Astrocyte of the spinal cord (primary cell): ENCODE measurements around the gene FN1.
A peak's percentile ranks its signal among the peaks of the same experiment; 100 is the strongest.

ENCODE experiments used
- DNase-seq: peaks from one replicate; pipeline ENCODE4 v3.0.0; 2011; ENCODE audit warnings: low read depth, low spot score
- H3K4me3 ChIP-seq: 2 replicates; pipeline ENCODE4 v1.5.1; 2011; ENCODE audit warnings: low read depth, mild to moderate bottlenecking, low read length, moderate library complexity
- in situ Hi-C: cut with HindIII; loops from 2 replicates; pipeline ENCODE4 v1.10.0; 2017; ENCODE audit warnings: low sequenced_read_pairs
- TF ChIP-seq, protein P1 (sequence below): IDR thresholded peaks from 2 replicates; pipeline ENCODE4 v1.5.1; 2012; ENCODE audit warnings: low read depth, mild to moderate bottlenecking, low read length, inconsistent platforms

FN1 gene

GRCh38 chr2:215358312-215358845 lies 77.5 kb downstream of the FN1 start:
- H3K4me3 ChIP-seq = no peak overlapping the region
- in situ Hi-C loops = no loop called here
- TF ChIP-seq, protein P1, sequence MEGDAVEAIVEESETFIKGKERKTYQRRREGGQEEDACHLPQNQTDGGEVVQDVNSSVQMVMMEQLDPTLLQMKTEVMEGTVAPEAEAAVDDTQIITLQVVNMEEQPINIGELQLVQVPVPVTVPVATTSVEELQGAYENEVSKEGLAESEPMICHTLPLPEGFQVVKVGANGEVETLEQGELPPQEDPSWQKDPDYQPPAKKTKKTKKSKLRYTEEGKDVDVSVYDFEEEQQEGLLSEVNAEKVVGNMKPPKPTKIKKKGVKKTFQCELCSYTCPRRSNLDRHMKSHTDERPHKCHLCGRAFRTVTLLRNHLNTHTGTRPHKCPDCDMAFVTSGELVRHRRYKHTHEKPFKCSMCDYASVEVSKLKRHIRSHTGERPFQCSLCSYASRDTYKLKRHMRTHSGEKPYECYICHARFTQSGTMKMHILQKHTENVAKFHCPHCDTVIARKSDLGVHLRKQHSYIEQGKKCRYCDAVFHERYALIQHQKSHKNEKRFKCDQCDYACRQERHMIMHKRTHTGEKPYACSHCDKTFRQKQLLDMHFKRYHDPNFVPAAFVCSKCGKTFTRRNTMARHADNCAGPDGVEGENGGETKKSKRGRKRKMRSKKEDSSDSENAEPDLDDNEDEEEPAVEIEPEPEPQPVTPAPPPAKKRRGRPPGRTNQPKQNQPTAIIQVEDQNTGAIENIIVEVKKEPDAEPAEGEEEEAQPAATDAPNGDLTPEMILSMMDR = no peak
- peak; percentile 54 for DNase-seq

- TF ChIP-seq, protein P1 = no peak
Observed at GRCh38 chr2:215357660-215358059, 78.2 kb downstream of the FN1 start.

DNA sequence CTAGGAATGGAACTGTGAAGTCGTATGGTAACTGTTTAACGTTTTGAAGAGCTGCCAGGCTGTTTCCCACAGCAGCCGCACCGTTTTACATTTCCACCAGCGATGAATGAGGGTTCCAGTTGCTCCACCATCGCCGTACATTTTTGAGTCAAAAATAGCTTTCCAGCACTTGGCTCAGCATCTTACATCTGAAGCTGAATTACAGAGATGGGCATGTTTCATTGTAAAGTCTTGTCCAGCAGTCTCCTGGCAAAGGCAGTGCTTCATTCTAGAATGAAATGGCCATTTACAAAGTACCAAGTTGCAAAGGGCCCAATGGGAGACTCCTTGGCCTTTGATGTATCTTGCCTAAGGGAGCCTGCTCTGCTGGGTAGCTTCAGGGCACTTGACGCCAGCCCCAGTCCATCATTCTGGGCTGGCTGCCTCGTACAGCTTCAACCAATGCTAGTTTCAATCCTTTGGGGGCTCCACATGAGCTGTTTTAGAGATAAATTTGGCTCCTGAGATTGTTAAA lies 78.9 kb downstream of the FN1 start:
- peak; percentile 74 for DNase-seq
- in situ Hi-C loops = no loop called here
- H3K4me3 ChIP-seq = no peak overlapping the region
- TF ChIP-seq, protein P1 = no peak

More at GRCh38 chr2:215357660-215358059, 78.2 kb downstream of the FN1 start:
- peak; percentile 68 for DNase-seq
- in situ Hi-C loops = no loop called here
- H3K4me3 ChIP-seq = no peak overlapping the region

DNA sequence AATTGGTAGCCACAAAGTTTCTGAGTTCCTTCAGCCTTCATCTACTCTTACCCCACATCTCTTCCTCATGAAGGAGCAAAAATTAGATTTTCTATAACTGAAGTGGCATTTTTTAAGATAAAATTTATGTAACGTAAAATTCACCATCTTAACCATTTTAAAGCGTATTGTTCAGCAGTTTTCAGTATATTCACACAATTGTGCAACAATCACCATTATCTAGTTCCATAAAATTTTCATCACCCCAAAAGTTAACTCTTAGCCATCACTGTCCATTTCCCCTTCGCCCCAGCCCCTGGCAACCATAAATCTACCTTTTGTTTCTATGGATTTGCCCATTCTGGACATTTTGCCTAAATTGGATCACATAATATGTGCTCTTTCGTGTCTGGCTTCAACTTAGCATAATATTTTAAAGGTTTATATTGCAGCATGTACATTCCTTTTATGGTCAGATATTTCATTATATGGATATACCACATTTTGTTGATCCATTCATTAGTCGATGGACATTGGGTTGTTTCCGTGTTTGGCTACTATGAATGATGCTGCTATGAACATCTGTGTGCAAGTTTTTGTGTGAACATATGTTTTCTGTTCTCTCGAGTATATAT lies 79.4 kb downstream of the FN1 start:
- in situ Hi-C loops = no loop called here
- peak; percentile 70 for DNase-seq

GRCh38 chr2:215355801-215356200 lies 80.1 kb downstream of the FN1 start:
- in situ Hi-C loops = no loop called here
- TF ChIP-seq, protein P1 = no peak
- peak; percentile 68 for DNase-seq
- H3K4me3 ChIP-seq = no peak overlapping the region

More for the DNA sequence above, 79.4 kb downstream of the FN1 start:
- TF ChIP-seq, protein P1 = no peak
- no peak overlapping the region for H3K4me3 ChIP-seq

DNA sequence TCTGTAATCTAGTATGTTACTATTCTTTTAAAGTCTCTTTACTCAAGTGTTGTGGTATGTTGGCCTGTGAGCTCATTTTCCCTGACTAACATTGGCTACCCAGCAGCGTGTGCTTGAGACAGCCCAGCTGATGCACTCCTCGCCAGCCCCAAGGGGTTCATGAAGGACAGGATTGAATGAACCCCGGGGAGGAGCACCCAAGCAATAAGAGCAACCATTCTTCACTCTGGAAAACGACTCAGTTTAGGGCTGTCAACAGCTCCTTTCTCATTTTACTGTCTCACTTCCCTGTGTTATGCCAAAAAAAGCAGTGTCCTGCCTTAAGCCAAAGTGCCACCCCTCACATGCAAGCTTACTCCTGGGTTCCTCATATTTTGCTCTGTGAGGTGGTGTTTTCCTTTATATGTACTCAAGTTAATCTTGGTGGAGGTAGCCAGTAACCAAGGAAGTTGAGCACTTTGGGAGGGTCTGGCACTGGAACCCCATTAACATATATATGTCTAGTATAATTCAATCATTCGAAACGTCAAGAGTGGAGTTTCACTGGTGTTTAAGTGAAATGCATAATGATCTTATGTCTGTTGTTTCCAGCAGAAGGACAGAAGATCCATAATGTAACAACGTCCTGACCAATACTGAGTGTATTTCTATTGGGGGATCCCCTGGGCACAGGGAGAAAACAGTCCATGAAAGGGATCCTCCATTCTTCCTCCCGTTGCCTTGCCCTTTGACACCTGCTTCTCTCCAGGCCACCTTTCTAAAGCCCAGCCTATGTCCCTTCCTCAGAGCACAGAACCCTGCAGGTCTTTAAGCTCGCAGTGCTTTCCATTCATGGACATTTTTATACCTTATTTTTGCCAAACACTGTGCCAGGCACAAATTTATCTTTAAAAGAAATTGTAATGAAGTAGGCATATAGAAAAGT lies 80.8 kb downstream of the FN1 start:
- no peak overlapping the region for H3K4me3 ChIP-seq
- TF ChIP-seq, protein P1 = no peak
- in situ Hi-C loops = no loop called here
- peak; percentile 64 for DNase-seq
